HG03565 (cell line): Measurements from ENCODE around the gene P4HA1.

Source experiments
- ATAC-seq: cut with Tn5 transposase; IDR thresholded peaks from one replicate; pipeline ENCODE4 v1.9.1; 2021; ENCODE audit warnings: mild to moderate bottlenecking, moderate library complexity; ENCODE audit not compliant: unreplicated experiment

Gene P4HA1

DNA sequence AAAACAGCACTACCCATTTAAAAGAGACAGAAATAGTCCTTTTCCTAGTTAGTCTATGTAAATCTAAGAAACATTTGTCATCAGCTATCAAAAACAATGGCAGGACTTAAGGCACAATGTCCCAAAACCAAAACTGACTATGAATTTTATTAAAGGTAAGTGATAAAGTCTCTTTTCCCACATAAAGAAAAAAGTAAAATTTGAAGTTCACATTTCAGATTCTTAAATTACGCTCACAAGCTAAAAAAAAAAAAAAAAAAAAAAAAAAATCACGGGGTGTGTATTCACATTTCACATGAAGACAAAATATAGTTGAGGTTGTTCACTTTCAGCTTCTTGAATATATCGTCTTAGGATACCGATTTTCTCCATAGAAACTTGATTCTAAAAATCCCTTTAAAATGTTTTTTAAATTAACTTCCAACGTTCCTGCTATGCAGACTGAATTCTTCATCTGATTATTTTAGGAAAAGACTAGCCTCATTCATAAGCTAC lies 1.6 kb downstream of the P4HA1 start:
- ATAC-seq = no peak

DNA sequence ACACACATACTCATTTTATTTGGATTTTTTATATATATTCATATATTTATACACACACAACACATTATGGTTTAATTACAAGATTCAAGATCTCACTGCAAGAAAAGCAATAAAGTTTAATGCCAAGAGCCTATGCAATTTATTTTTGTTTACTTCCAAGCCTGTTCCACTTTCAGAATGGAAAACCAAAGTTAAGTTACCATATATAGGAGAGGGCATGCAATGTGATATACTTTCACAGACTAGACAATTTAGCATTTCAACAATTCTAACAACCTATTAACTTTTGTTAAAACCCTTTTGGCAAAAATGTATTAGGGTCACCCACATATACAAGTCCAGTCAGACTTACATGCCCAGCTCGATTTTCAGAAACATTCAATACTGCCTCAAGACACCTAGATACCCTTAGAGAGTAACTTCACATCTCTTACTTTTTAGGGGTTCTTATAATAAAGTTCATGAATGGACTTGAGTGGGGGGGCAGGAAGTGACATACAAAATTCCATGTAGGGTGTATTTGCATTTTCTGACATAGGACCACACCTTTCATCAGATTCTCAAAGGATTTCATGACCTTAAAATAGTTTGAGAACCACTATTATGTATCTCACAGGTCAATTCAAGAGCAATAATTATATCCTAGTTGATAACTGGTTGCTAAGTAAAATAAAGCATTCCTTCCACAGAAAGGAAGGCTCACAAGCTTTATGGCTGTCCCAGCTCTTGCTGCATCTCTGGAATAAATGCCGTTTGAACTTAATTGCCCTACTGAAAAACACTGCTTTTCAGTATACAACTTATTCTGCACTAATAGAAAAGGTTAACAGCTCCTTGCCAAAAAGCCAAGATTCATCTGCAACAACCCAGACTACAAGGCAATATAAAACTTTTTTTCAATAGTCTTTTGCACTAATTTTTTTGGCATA lies 2.5 kb downstream of the P4HA1 start:
- ATAC-seq = no peak

- ATAC-seq = no peak
Observed at GRCh38 chr10:73092830-73093229, 3.8 kb downstream of the P4HA1 start.

GRCh38 chr10:73088304-73088703 lies 8.4 kb downstream of the P4HA1 start:
- no peak for ATAC-seq

GRCh38 chr10:73086816-73087215 lies 9.8 kb downstream of the P4HA1 start:
- no peak for ATAC-seq

- no peak for ATAC-seq
Observed at GRCh38 chr10:73084209-73084608, 12.5 kb downstream of the P4HA1 start.

DNA sequence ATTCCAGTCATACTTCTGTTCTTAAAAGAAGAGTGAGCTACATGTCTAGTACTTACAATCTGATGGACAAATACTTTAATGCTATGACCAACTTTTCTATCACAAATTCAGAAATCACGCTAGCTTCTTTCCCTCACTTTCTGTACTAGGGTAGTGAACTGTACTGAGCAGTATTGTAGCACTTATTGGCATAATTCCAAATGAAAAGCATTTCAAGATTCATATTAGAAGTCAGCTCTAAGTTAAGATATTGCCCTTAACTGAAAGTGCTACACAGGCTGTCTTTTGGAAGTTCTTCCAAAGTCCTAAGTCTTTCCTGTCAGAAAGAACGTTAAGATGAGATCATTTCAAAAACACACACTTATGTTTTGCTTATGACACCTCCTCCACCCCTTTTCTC lies 13.4 kb downstream of the P4HA1 start:
- no peak for ATAC-seq

DNA sequence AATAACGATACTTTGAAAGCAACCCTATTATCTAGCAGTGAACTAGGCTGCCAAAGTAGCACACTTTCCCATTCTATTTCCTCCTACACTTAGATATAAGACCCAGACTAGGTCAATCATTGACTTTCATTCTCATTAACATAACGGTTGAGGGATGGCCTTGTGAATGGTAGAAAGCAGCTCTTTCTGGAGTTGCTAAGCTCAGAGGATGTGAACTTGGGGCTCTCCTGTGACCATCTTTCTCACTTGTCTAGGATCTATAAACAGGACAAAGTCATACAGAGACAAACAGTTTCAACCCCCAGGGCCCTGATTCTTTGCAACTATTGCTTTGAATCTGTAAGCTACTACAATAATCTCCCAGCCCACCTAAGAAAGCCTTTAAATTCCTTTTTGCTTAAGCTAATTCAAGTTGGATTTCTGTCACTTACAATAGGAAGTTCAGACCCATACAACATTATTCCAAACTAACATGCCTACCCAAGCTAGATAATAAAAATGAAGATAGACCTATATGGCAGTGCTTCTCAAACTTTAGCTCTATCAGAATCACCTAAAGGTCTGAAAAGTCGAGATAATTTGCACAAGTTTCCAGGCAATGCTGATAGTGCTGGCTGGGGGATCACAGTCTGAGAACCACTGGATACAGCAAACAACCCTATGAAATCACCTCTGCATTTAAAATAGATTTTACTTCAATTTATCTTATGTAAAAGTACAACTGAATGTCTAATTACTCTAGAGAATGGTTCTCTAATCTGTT lies 16.7 kb downstream of the P4HA1 start:
- ATAC-seq = peak; percentile 68

GRCh38 chr10:73076360-73077183 lies 20.1 kb downstream of the P4HA1 start:
- no peak for ATAC-seq

DNA sequence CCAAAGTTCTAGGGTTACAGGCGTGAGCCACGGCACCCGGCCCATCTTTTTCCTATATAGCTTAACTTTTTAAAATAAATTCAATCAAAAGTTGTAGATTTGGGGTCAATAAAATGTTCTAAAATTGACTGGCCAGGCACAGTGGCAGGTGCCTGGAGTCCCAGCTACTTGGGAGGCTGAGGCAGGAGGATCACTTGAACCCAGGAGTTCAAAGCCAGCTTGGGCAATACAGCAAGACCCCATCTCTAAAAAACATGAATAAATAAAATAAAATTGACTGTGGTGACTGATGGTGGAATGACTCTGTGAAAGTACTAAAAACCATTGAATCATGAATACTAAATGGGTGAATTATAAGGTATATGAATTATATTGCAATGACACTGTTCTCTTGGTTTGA lies 20.8 kb downstream of the P4HA1 start:
- no peak for ATAC-seq

DNA sequence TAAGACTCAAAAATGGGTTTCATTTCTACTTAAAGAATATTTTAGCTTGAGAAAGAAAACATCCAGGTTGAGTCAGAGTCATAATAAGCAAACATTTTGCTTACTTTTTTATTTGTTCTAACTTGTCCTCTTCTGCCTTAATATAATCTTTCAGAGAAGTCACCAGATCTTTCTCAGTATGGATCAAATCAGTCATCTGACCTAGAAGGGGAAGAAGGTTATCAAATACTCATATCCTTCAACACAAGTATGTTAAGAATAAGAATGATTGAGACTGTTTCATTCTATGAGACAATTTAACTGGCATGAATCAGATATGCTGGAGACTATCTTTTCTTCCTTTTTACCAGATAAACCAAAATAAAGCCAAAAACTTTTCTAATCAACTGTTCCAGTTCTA lies 23.0 kb downstream of the P4HA1 start:
- ATAC-seq = no peak

DNA sequence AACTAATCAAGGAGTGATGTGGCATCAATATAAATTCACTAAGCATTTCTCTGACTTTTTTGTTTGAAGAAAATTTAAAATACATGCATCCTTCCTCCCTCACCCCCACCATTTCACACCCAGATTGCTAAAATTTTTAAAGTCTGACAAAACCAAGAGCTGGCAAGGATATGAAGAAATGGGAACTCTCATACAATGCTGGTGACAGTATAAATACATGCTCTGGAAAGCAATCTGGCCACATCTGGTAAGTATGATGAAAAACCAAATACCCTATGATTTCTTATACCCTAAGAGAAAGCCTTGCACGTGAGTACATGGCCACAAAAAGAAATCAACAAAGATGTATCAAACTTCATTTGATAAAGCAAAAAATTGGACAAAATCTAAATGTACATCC lies 31.2 kb downstream of the P4HA1 start:
- no peak for ATAC-seq

DNA sequence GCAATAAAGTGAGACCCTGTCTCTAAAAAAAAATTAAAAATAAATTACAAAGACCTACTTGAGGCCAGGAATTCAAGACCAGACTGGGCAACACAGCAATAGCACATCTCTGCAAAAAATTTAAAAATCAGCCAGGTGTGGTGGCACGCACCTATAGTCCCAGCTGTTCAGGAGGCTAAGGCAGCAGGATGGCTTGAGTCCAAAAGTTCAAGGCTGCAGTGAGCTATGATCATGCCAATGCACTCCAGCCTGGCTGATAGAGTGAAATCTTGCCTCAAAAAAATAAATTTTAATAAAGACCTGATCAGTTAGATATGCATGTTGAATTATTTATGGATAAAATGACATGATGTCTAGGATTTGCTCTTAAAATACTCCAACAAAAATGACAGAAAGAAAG lies 34.9 kb downstream of the P4HA1 start:
- no peak for ATAC-seq

GRCh38 chr10:73060738-73061635 lies 35.7 kb downstream of the P4HA1 start:
- ATAC-seq = no peak

DNA sequence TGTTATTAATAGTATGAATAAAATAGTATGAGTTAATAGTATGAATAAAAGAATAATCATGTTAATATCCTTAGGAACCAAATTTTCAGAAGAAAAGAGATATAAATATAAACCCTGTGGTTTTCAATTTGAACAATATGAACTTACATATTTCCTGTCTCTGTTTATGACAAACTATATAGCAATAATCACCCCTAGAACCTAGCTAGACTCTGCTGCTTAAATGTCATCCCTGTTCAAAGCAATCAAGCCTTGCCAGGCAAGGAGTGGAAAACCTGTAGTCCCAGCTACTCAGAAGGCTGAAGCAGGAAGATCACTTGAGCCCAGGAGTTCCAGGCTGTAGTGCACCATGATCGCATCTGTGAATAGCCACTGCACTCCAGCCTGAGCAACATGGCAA lies 36.5 kb downstream of the P4HA1 start:
- ATAC-seq = no peak

GRCh38 chr10:73058057-73058591 lies 38.5 kb downstream of the P4HA1 start:
- no peak for ATAC-seq

DNA sequence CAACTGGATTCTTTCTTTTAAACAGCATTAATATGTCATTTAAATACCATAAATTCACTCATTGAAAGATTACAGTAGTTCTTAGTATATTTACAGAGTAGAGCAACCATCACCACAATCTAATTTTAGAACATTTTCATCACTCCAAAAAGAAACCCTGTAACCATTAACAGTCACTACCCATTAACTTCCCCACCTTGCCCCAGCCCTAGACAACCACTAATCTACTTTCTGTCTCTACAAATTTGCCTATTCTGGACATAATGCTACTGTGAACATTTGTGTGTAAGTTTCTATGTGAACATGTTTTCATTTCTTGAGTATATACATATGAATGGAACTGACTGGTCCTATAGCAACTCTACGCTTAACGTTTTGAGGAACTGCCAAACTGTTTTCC lies 42.4 kb downstream of the P4HA1 start:
- peak; percentile 64 for ATAC-seq

- no peak for ATAC-seq
Observed at GRCh38 chr10:73053275-73053674, 43.4 kb downstream of the P4HA1 start.

- no peak for ATAC-seq
Observed at GRCh38 chr10:73044378-73045285, 52.0 kb downstream of the P4HA1 start.
